Natural killer cell (primary cell): ENCODE data around the gene YWHAH. TPM values are rescaled to one million over a fixed set of nuclear protein-coding genes. Genes with fewer than 3 reads are reported as not detected.

Experiments used
- ATAC-seq, 3 donors: fragments of 150-1000 bp in 2 of 3; fragments of 200-7000 bp in 1 of 3; cut with Tn5 transposase; 1 replicate in 1 of 3; 2 replicates in 2 of 3; pipeline ENCODE4 v1.10.0; 2021; ENCODE audit warnings: mild to moderate bottlenecking in 2 of 3, moderate library complexity in 2 of 3
- DNase-seq, 2 donors: peaks; one replicate each; pipeline versions ENCODE4 v3.0.0 to v3.0.0-alpha.2; 2013 to 2021; ENCODE audit warnings: mixed read lengths in 1 of 2
- H3K27ac ChIP-seq: one replicate; pipeline ENCODE4 v1.5.1; 2013; ENCODE audit warnings: mild to moderate bottlenecking, low read length
- H3K27me3 ChIP-seq: one replicate; pipeline ENCODE4 v1.6.1; 2013; ENCODE audit warnings: low read length; ENCODE audit not compliant: control insufficient read depth, insufficient read depth
- H3K36me3 ChIP-seq: one replicate; pipeline ENCODE4 v1.6.1; 2013; ENCODE audit warnings: low read length; ENCODE audit not compliant: control insufficient read depth, insufficient read depth
- H3K4me1 ChIP-seq: one replicate; pipeline ENCODE4 v1.6.1; 2013; ENCODE audit warnings: low read length; ENCODE audit not compliant: control insufficient read depth, insufficient read depth
- H3K4me3 ChIP-seq: one replicate; pipeline ENCODE4 v1.5.1; 2013; ENCODE audit warnings: low read length
- H3K9me3 ChIP-seq: one replicate; pipeline ENCODE4 v1.6.1; 2013; ENCODE audit warnings: low read length; ENCODE audit not compliant: control insufficient read depth, insufficient read depth
- H3K27ac Mint-ChIP-seq, 2 donors: one replicate each; pipeline ENCODE4 v1.8.0; 2022; ENCODE audit warnings: mild to moderate bottlenecking in 2 of 2, mixed read lengths in 2 of 2, moderate library complexity in 1 of 2
- H3K27me3 Mint-ChIP-seq, 2 donors: one replicate each; pipeline ENCODE4 v1.8.0; 2022; ENCODE audit warnings: low read depth in 2 of 2, mixed read lengths in 2 of 2
- H3K36me3 Mint-ChIP-seq: one replicate; pipeline ENCODE4 v1.8.0; 2022; ENCODE audit warnings: mixed read lengths
- H3K4me1 Mint-ChIP-seq, 2 donors: one replicate each; pipeline ENCODE4 v1.8.0; 2022; ENCODE audit warnings: mixed read lengths in 2 of 2
- H3K4me3 Mint-ChIP-seq: one replicate; pipeline ENCODE4 v1.8.0; 2022; ENCODE audit warnings: mild to moderate bottlenecking, moderate library complexity, mixed read lengths
- H3K9me3 Mint-ChIP-seq, 2 donors: one replicate each; pipeline ENCODE4 v1.8.0; 2022; ENCODE audit warnings: mixed read lengths in 2 of 2
- CTCF ChIP-seq: fragments of 200-600 bp; IDR thresholded peaks from one replicate; pipeline ENCODE4 v1.8.0; 2022; ENCODE audit warnings: antibody characterized with exemption
- WGBS: methylation state at CpG from one replicate; pipeline ENCODE4 v1.1.7; 2013; ENCODE audit warnings: missing lambda C conversion rate; ENCODE audit not compliant: insufficient coverage; 5-methylcytosine and 5-hydroxymethylcytosine counted together
- intact Hi-C: fragments of 100-400 bp; cut with micrococcal nuclease; formaldehyde crosslinking; loops from one replicate; pipeline ENCODE4 v1.14.2; 2022
- total RNA-seq, 4 donors: library from RNA; stranded (reverse); fragments of 120-200 nt in 1 of 4; gene quantifications; one replicate each; pipeline versions ENCODE4 v1.2.3 to v1.2.4, GENCODE V29; 2013 to 2022

The YWHAH gene
- total RNA-seq, 3 donors from 2014 or later (not counting 1 experiment from before 2014, with no cell fraction given), result 29.6 to 35.0 (median 32.8) TPM

GRCh38 chr22:32005453-32005852, 61.1 kb downstream of the YWHAH start:
- H3K4me3 ChIP-seq, result no peak overlapping the region
- H3K4me1 Mint-ChIP-seq, result no peaks in the 10 kb centered on the region
- ATAC-seq, result no peak
- no peak for TF ChIP-seq CTCF
- H3K27ac ChIP-seq, result no peak overlapping the region
- H3K36me3 Mint-ChIP-seq, result no peaks in the 10 kb centered on the region
- no peak for DNase-seq
- no peaks in the 10 kb centered on the region for H3K9me3 ChIP-seq
- no peaks in the 10 kb centered on the region for H3K36me3 ChIP-seq
- H3K27me3 ChIP-seq, result no peaks in the 10 kb centered on the region
- H3K4me1 ChIP-seq, result no peaks in the 10 kb centered on the region
- no peaks in the 10 kb centered on the region for H3K9me3 Mint-ChIP-seq
- no peak overlapping the region for H3K4me3 Mint-ChIP-seq
- intact Hi-C loops, result no loop called here
- peaks cover 8% of the 10 kb centered on the region in 2 donors for H3K27me3 Mint-ChIP-seq
- no peak overlapping the region for H3K27ac Mint-ChIP-seq
- 85% methylated on average over 1 of the region's 1 CpG for WGBS

Other genes starting within 250 kb of the YWHAH start
- 10 to 100 TPM; 39.3 to 54.1 (median 54.0) TPM for gene PRR14L, start 194.4 kb upstream of the YWHAH start, total RNA-seq
- gene DEPDC5, start 190.5 kb upstream of the YWHAH start, total RNA-seq, result 10 to 100 TPM; 56.7 to 67.9 (median 62.6) TPM
- gene SLC5A1, start 98.7 kb downstream of the YWHAH start, total RNA-seq, result not detected
- not detected for gene C22orf42, start 214.8 kb downstream of the YWHAH start, total RNA-seq